Medulla oblongata (tissue), 1 donor: ENCODE results near the gene OR4B1.

Experiments
- DNase-seq: peaks from one replicate; pipeline ENCODE4 v3.0.0-alpha.2; 2015; ENCODE audit errors: extremely low spot score

The OR4B1 gene

DNA sequence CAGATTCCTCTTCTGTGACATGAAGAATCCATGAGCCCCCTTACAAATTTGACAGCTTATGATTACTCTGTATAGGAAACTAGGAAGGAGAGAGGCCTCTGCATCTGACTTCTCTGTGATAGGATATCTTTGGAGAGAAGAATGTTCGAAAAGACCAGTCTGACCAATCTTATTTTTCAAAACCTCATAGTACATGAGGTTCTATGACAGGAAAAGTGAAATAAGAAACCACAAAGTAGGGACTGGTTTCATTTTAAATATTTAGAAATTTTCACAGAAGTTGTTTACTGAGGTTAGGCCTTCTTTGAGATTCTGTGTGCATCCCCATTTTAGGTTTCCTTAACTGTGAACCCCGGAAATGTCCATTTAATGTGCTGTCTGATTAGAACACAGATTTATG lies 45.0 kb downstream of the OR4B1 start:
- no peak for DNase-seq

DNA sequence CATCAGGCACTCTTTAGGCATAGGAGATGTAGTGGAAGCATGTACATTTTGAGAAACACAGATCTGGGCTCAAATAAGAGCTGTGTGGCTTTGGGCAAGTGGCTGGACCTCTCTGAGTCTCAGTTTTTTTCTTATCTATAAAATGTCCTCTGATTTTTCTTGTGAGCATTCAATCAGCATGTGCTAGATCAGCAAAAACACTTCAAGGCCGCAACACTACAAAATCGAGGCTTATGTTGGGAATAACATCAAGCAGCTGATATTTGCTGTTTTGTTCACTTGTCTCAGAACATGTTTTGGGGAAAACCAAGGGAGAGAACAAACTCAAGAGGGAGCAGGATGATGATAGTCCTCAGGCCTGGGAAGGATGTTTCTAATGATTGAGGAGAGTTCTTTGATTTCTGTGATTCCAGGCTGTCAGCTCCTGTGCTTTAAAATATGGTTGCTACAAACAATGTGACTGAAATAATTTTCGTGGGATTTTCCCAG lies 46.9 kb downstream of the OR4B1 start, which contains the start of gene OR4X1:
OR4X1 (plus strand) TSS at position 439 of the 489 bp plus-strand sequence; CDS start at position 439, 0 bp downstream.
- no peak for DNase-seq
